ENCODE data around the gene HCN4. TPM values are rescaled to one million over a fixed set of nuclear protein-coding genes. Genes with fewer than 3 reads are reported as not detected.
"Not testable (repeated sequence)": the region's sequence is repeated elsewhere in the genome, so short reads cannot be mapped to it uniquely, and the experiment has no call there.

The HCN4 gene
- total and polyA plus RNA-seq, 2 of the 8 experiments (the other 6 are each of a cell fraction or from before 2014, with no cell fraction given), result 3.7 to 8.5 TPM

DNA sequence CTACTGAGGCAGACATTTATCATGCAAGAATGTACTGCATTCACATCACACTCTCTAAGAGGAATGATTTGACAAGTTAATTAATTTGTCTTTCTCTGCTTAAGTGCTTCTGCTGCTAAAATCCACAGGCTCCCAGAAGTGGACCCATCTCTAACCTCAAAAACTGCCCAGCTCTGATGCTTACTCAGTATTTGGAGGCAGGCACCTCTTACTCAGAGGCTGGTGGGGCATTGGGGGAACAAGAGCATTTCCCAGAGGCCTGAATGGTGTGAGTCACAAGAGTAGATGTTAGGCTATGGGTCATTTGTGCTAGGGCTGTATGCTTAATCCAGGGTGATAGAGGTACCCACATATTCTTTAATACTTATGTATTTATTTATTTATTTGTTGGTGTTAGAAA is 34.4 kb upstream of the HCN4 start (continued):
- no peak for TF ChIP-seq NRF1 (IDR thresholded peaks at IDR 0.05; ENCODE audit: low read depth, low read length)
- no peak for TF ChIP-seq YY1 (IDR thresholded peaks at IDR 0.05; ENCODE audit: low read depth, low read length)
- TF ChIP-seq BACH1 (IDR thresholded peaks at IDR 0.05; ENCODE audit: low read length), result no peak
- no peak for TF ChIP-seq KDM5A (IDR thresholded peaks at IDR 0.05; ENCODE audit: low read length)

DNA sequence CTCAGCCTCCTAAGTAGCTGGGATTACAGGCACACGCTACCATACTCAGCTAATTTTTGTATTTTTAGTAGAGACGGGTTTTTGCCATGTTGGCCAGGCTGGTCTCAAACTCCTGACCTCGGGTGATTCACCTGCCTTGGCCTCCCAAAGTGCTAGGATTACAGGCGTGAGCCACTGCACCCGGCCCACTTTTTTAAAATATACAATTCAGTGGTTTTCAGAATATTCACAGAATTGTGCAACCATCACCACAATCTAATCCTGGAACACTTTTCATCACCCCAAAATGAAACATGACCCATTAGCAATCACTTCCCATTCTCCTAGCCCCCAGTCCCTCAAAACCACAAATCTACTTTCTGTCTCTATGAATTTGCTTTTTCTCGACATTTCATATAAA is 31.5 kb upstream of the HCN4 start:
- H4K5ac ChIP-seq (ENCODE audit: insufficient read length, low read depth, low read length); H3K4me3 ChIP-seq (ENCODE audit: extremely low read depth in 1 of 4, insufficient read depth in 2 of 4, low read depth in 3 of 4, low read length in 4 of 4); H3K23me2 ChIP-seq (ENCODE audit: low read depth, low read length); H2BK5ac ChIP-seq (ENCODE audit: low read depth, low read length); H3K79me1 ChIP-seq (ENCODE audit: low read depth, low read length); H2AK5ac ChIP-seq (ENCODE audit: low read depth, low read length); H3K4me2 ChIP-seq (ENCODE audit: insufficient read depth in 1 of 2, low read depth in 2 of 2, low read length in 2 of 2); H2BK15ac ChIP-seq (ENCODE audit: low read length); H3K9me3 ChIP-seq (ENCODE audit: insufficient read depth in 2 of 2, low read depth in 1 of 2, low read length in 1 of 2); H2BK12ac ChIP-seq (ENCODE audit: low read depth, low read length); H3K79me2 ChIP-seq (ENCODE audit: control insufficient read depth in 1 of 2, insufficient read depth in 2 of 2, low read length in 2 of 2); H3K4me1 ChIP-seq (replicated peaks in 1 of 4; ENCODE audit: control insufficient read depth in 3 of 4, insufficient read depth in 4 of 4, low read length in 3 of 4); H3K9ac ChIP-seq (replicated peaks in 1 of 4; ENCODE audit: extremely low read depth in 1 of 4, low read depth in 3 of 4, low read length in 3 of 4); H4K20me1 ChIP-seq (replicated peaks in 1 of 2; ENCODE audit: control insufficient read depth in 1 of 2, insufficient read depth in 2 of 2, low read length in 2 of 2); H2BK20ac ChIP-seq (ENCODE audit: low read length); POLR2A ChIA-PET (ENCODE audit: partially characterized antibody); H3K27me3 ChIP-seq (replicated peaks in 1 of 4; ENCODE audit: control insufficient read depth in 3 of 4, extremely low read depth in 1 of 4, insufficient read depth in 3 of 4, low read length in 3 of 4); H2AFZ ChIP-seq (ENCODE audit: low read length); H4K8ac ChIP-seq (ENCODE audit: extremely low read depth, insufficient read depth, low read length); DNase-seq (ENCODE audit: low read depth in 1 of 2, low spot score in 2 of 2); H3K14ac ChIP-seq (ENCODE audit: insufficient read length); H3K36me3 ChIP-seq (ENCODE audit: control insufficient read depth in 2 of 4, insufficient read depth in 4 of 4, low read length in 3 of 4); H3K27ac ChIP-seq (ENCODE audit: low read depth, low read length); FAIRE-seq; H3K23ac ChIP-seq (ENCODE audit: insufficient read length); H3K56ac ChIP-seq (replicated peaks; ENCODE audit: insufficient read length, low read depth, low read length); H3K4ac ChIP-seq (replicated peaks; ENCODE audit: insufficient read length, low read depth, low read length); H4K91ac ChIP-seq (replicated peaks; ENCODE audit: insufficient read length, low read length); H2BK120ac ChIP-seq (replicated peaks; ENCODE audit: low read depth, low read length); H3K18ac ChIP-seq (ENCODE audit: extremely low read depth, low read length): not testable (repeated sequence)
- CTCF ChIA-PET (ENCODE audit: partially characterized antibody), result interaction anchor here (1.8 kb wide), 1 partner anchor 65 kb away, joined by 4 read pairs; no protein-coding TSS in a partner anchor
- 95% methylated on average over 6 of the region's 6 CpGs; no CpG with 5 or more reads in 1 of the 2 experiments for WGBS, 2 experiments (ENCODE audit: extremely low coverage in 1 of 2, insufficient coverage in 1 of 2, insufficient read length in 1 of 2, insufficient replicate concordance in 2 of 2, low coverage in 1 of 2, low lambda C conversion rate in 2 of 2, missing lambda C conversion rate in 1 of 2)
